IMR-90 (cell line): ENCODE data around the gene RAD51C. TPM values are rescaled to one million over a fixed set of nuclear protein-coding genes. Genes with fewer than 3 reads are reported as not detected.
A peak's percentile ranks its signal among the peaks of the same experiment; 100 is the strongest.

Experiments used
- ATAC-seq: fragments of 200-7000 bp; cut with Tn5 transposase; 2 replicates; pipeline ENCODE4 v1.9.1; 2020; ENCODE audit warnings: low read depth, mild to moderate bottlenecking, moderate library complexity
- BruUV-seq: library from RNA; stranded (reverse); fragments of 400-500 nt; replicated peaks from 2 replicates; lab custom pipeline; 2021; lab: Mats Ljungman, UMichigan
- CTCF ChIA-PET: fragments of 300-600 bp; formaldehyde crosslinking; extraction: SDS; loops from one replicate; lab custom pipeline; 2021; ENCODE audit warnings: antibody characterized with exemption; lab: Yijun Ruan, JAX
- POLR2A ChIA-PET: fragments of 300-600 bp; sonication (Branson Sonifier 250); formaldehyde crosslinking; loops from one replicate; lab custom pipeline; 2022; ENCODE audit warnings: antibody characterized with exemption; ENCODE audit not compliant: unreplicated experiment; lab: Charles Lee
- DNase-seq: peaks from one replicate; pipeline ENCODE4 v3.0.0; 2013
- H2AFZ ChIP-seq: replicated peaks from 2 replicates; pipeline ENCODE3; 2013; ENCODE audit warnings: low read length, mild to moderate bottlenecking; ENCODE audit not compliant: poor library complexity
- H2AK5ac ChIP-seq: 2 replicates; pipeline ENCODE4 v1.6.1; 2013; ENCODE audit warnings: low read depth, low read length, inconsistent platforms
- H2AK9ac ChIP-seq: replicated peaks from 2 replicates; pipeline ENCODE3; 2013; ENCODE audit warnings: mild to moderate bottlenecking, low read depth, low read length, moderate library complexity; ENCODE audit not compliant: poor library complexity
- H2BK120ac ChIP-seq: 2 replicates; pipeline ENCODE4 v1.6.1; 2013; ENCODE audit warnings: low read depth, low read length, inconsistent platforms
- H2BK15ac ChIP-seq: 3 replicates; pipeline ENCODE4 v1.6.1; 2013; ENCODE audit warnings: low read depth, low read length, inconsistent platforms
- H2BK20ac ChIP-seq: 2 replicates; pipeline ENCODE4 v1.6.1; 2013; ENCODE audit warnings: low read depth, mild to moderate bottlenecking, inconsistent platforms, low read length, moderate library complexity
- H2BK5ac ChIP-seq: 2 replicates; pipeline ENCODE4 v1.6.1; 2013; ENCODE audit warnings: mild to moderate bottlenecking, low read depth, low read length, inconsistent platforms; ENCODE audit not compliant: poor library complexity, severe bottlenecking
- H3K14ac ChIP-seq: replicated peaks from 2 replicates; pipeline ENCODE4 v1.6.1; 2013; ENCODE audit warnings: low read depth, low read length, inconsistent platforms
- H3K18ac ChIP-seq: 2 replicates; pipeline ENCODE4 v1.6.1; 2013; ENCODE audit warnings: low read depth, low read length, control low read depth
- H3K23ac ChIP-seq: 2 replicates; pipeline ENCODE4 v1.6.1; 2013; ENCODE audit warnings: low read depth, low read length, inconsistent platforms
- H3K27ac ChIP-seq: 2 replicates; pipeline ENCODE4 v1.5.1; 2013; ENCODE audit warnings: mild to moderate bottlenecking, control low read depth, low read length; ENCODE audit not compliant: insufficient read depth
- H3K27me3 ChIP-seq: 2 replicates; pipeline ENCODE4 v1.6.1; 2013; ENCODE audit warnings: low read length; ENCODE audit not compliant: control insufficient read depth, insufficient read depth
- H3K36me3 ChIP-seq: 2 replicates; pipeline ENCODE4 v1.6.1; 2013; ENCODE audit warnings: low read length, mixed read lengths; ENCODE audit not compliant: control insufficient read depth, insufficient read depth
- H3K4ac ChIP-seq: 2 replicates; pipeline ENCODE4 v1.6.1; 2013; ENCODE audit warnings: low read depth, low read length, inconsistent platforms
- H3K4me1 ChIP-seq: 2 replicates; pipeline ENCODE4 v1.6.1; 2013; ENCODE audit warnings: low read length, mixed read lengths; ENCODE audit not compliant: control insufficient read depth, insufficient read depth
- H3K4me2 ChIP-seq: 2 replicates; pipeline ENCODE4 v1.6.1; 2013; ENCODE audit warnings: low read depth, mild to moderate bottlenecking, control low read depth, low read length, moderate library complexity
- H3K4me3 ChIP-seq: 2 replicates; pipeline ENCODE4 v1.5.1; 2013; ENCODE audit warnings: low read depth, mild to moderate bottlenecking, control low read depth, low read length, moderate library complexity; ENCODE audit not compliant: insufficient read depth
- H3K56ac ChIP-seq: 2 replicates; pipeline ENCODE4 v1.6.1; 2013; ENCODE audit warnings: low read length, inconsistent platforms; ENCODE audit not compliant: insufficient read depth; ENCODE audit errors: extremely low read depth
- H3K79me1 ChIP-seq, 2 experiments: 2 replicates each; pipeline ENCODE4 v1.6.1; 2013; ENCODE audit warnings: low read length in 2 of 2, inconsistent platforms in 1 of 2, low read depth in 1 of 2
- H3K9ac ChIP-seq: 2 replicates; pipeline ENCODE4 v1.6.1; 2013; ENCODE audit warnings: low read depth, low read length, control low read depth
- H3K9me1 ChIP-seq: 2 replicates; pipeline ENCODE4 v1.6.1; 2013; ENCODE audit warnings: low read length, inconsistent platforms; ENCODE audit not compliant: insufficient read depth
- H3K9me3 ChIP-seq: 2 replicates; pipeline ENCODE4 v1.6.1; 2013; ENCODE audit warnings: low read length; ENCODE audit not compliant: control insufficient read depth, insufficient read depth
- H4K20me1 ChIP-seq: 2 replicates; pipeline ENCODE4 v1.6.1; 2013; ENCODE audit warnings: low read length, inconsistent platforms; ENCODE audit not compliant: insufficient read depth
- H4K5ac ChIP-seq: 2 replicates; pipeline ENCODE4 v1.6.1; 2013; ENCODE audit warnings: mild to moderate bottlenecking, low read depth, low read length, control low read depth
- H4K8ac ChIP-seq, 2 experiments: 2 replicates each; pipeline ENCODE4 v1.6.1; 2013; ENCODE audit warnings: low read depth in 2 of 2, low read length in 2 of 2, control low read depth in 1 of 2, inconsistent platforms in 1 of 2
- H4K91ac ChIP-seq: 2 replicates; pipeline ENCODE4 v1.6.1; 2013; ENCODE audit warnings: low read depth, low read length, inconsistent platforms; ENCODE audit not compliant: insufficient read depth
- CHD1 ChIP-seq: IDR thresholded peaks from 2 replicates; pipeline ENCODE4 v1.6.1; 2012; ENCODE audit warnings: low read depth, low read length, improper control_type of control experiment
- FOS ChIP-seq: fragments of 150-350 bp; IDR thresholded peaks from 2 replicates; pipeline ENCODE4 v1.6.1; 2016; ENCODE audit warnings: low read depth, low read length
- MAZ ChIP-seq: IDR thresholded peaks from 2 replicates; pipeline ENCODE4 v1.6.1; 2012; ENCODE audit warnings: low read depth, mild to moderate bottlenecking, low read length, improper control_type of control experiment, moderate library complexity, borderline replicate concordance
- RAD21 ChIP-seq: IDR thresholded peaks from 2 replicates; pipeline ENCODE4 v1.6.1; 2012; ENCODE audit warnings: low read length, improper control_type of control experiment
- RFX5 ChIP-seq: IDR thresholded peaks from 2 replicates; pipeline ENCODE4 v1.8.0; 2012; ENCODE audit warnings: low read depth, mild to moderate bottlenecking, low read length, moderate library complexity
- USF2 ChIP-seq: fragments of 150-350 bp; IDR thresholded peaks from 2 replicates; pipeline ENCODE4 v1.6.1; 2017; ENCODE audit warnings: mild to moderate bottlenecking, antibody characterized with exemption, low read length, low read depth
- WGBS, 2 experiments: methylation state at CpG; one replicate each; pipeline versions ENCODE4 v1.1.5 to v1.1.7; 2013; ENCODE audit warnings: missing lambda C conversion rate in 2 of 2; ENCODE audit not compliant: insufficient read length in 1 of 2; ENCODE audit errors: extremely low coverage in 2 of 2; 5-methylcytosine and 5-hydroxymethylcytosine counted together
- dilution Hi-C: fragments of 300-500 bp; cut with HindIII; formaldehyde crosslinking; loops from one replicate; pipeline ENCODE4 v1.14.3; 2018; ENCODE audit warnings: low sequenced_read_pairs; ENCODE audit not compliant: unreplicated experiment
- in situ Hi-C: fragments of 300-500 bp; cut with MboI; formaldehyde crosslinking; loops from 3 replicates; pipeline ENCODE4 v1.14.3; 2019; ENCODE audit warnings: low sequenced_read_pairs, inconsistent platforms, mixed read lengths
- intact Hi-C: fragments of 100-400 bp; cut with micrococcal nuclease; formaldehyde crosslinking; loops from 2 replicates; pipeline ENCODE4 v1.10.0; 2022
- polyA plus RNA-seq, 3 experiments: library from polyadenylated mRNA; depleted of rRNA; stranded (reverse); fragments of >200 nt; gene quantifications; 2 replicates each; pipeline ENCODE4 v1.2.3, GENCODE V29; 2012; ENCODE audit warnings: low replicate concordance in 1 of 3
- total RNA-seq: library from RNA; depleted of rRNA; stranded (reverse); fragments of >200 nt; gene quantifications from 2 replicates; pipeline ENCODE4 v1.2.3, GENCODE V29; 2012

Gene RAD51C
- total and polyA plus RNA-seq, 2 of the 4 experiments (the other 2 are of a cell fraction): 21.1 to 28.3 TPM

- Histone ChIP-seq H3K9me3 (no peaks in the 10 kb centered on the region), H3K4me3 (no peak overlapping the region), H3K36me3 (no peaks in the 10 kb centered on the region), H3K56ac (no peak overlapping the region), H3K18ac (peak overlapping the region; percentile 54; the same call in 1 of the 2 replicates), H2BK5ac (peak overlapping the region; percentile 47), H3K4me1 (peaks cover 3% of the 10 kb centered on the region; the same call in 1 of the 2 replicates), H2BK20ac (peak overlapping the region; percentile 63; the same call in 1 of the 2 replicates), H3K79me1 (no peaks in the 10 kb centered on the region), H3K4ac (peak overlapping the region; percentile 30; the same call in 1 of the 2 replicates), H4K20me1 (no peaks in the 10 kb centered on the region), H3K27me3 (no peaks in the 10 kb centered on the region; the same call in 1 of the 2 replicates), H3K9me1 (peaks cover 2% of the 10 kb centered on the region; the same call in 1 of the 2 replicates), H2AK5ac (no peak overlapping the region; the same call in 1 of the 2 replicates), H2BK120ac (peak overlapping the region; percentile 28; the same call in 1 of the 2 replicates), H2BK15ac (0 out of 3 replicates have a peak overlapping the region, but pooled peaks have one; percentile 21), H3K27ac (no peak overlapping the region), H3K4me2 (peak overlapping the region; percentile 78; the same call in 1 of the 2 replicates), H4K5ac (no peak overlapping the region), H4K91ac (peak overlapping the region; percentile 13; the same call in 1 of the 2 replicates), H2AK9ac (no peak overlapping the region), H3K9ac (peak overlapping the region; percentile 18; the same call in 1 of the 2 replicates), H3K14ac (no peak overlapping the region), H3K23ac (no peak overlapping the region), H4K8ac (peak overlapping the region in 1 of 2 experiments; percentile 37; a peak in 1 of 4 replicates), H2AFZ (peak overlapping the region; percentile 37)
- in situ Hi-C loops: no loop called here
- no TSS peak for BruUV-seq
- TF ChIP-seq RAD21 (no peak), USF2 (no peak), FOS (0 out of 2 replicates have a peak, but pooled peaks have one; percentile 34), RFX5 (no peak), MAZ (no peak), CHD1 (no peak)
- intact Hi-C loops: no loop called here
- DNase-seq: peak; percentile 86
- dilution Hi-C loops: no loop called here
- ChIA-PET CTCF (interaction anchor here (0.6 kb wide), 1 partner anchor 32 kb away, joined by 4 read pairs; no protein-coding TSS in a partner anchor), POLR2A (interaction anchor here (1.0 to 1.5 kb wide), 2 partner anchors 11 to 12 kb away, joined by 5 to 6 read pairs; no protein-coding TSS in a partner anchor)
- peak; percentile 89 for ATAC-seq
- no CpG with 5 or more reads among the region's 2 CpGs for WGBS, 2 experiments
Observed at GRCh38 chr17:58643147-58643546, 49.3 kb upstream of the RAD51C start.
